Neural cell (in vitro differentiated cells): ENCODE results near the gene SYNRG.

Experiments
- CTCF ChIP-seq: fragments of 450-650 bp; IDR thresholded peaks from 2 replicates; pipeline ENCODE4 v1.5.1; 2014; ENCODE audit warnings: antibody characterized with exemption, mild to moderate bottlenecking, moderate library complexity; ENCODE audit not compliant: poor library complexity, severe bottlenecking
- EP300 ChIP-seq: fragments of 450-650 bp; conservative IDR thresholded peaks from 2 replicates; pipeline ENCODE4 v1.6.1; 2014; ENCODE audit warnings: antibody characterized with exemption, mild to moderate bottlenecking, moderate library complexity; ENCODE audit not compliant: poor library complexity, severe bottlenecking
- EZH2 ChIP-seq: fragments of 200-600, 300-800 bp; shearing (Covaris generic), sonication (generic); IDR thresholded peaks from 2 replicates; pipeline ENCODE4 v1.6.1; 2014; ENCODE audit warnings: antibody characterized with exemption, low read length, borderline replicate concordance, mild to moderate bottlenecking; ENCODE audit not compliant: insufficient read depth, poor library complexity, severe bottlenecking
- MXI1 ChIP-seq: fragments of 450-650 bp; conservative IDR thresholded peaks from 2 replicates; pipeline ENCODE4 v1.6.1; 2014; ENCODE audit warnings: antibody characterized with exemption, mild to moderate bottlenecking; ENCODE audit not compliant: poor library complexity, severe bottlenecking
- POLR2AphosphoS5 ChIP-seq: IDR thresholded peaks from 2 replicates; pipeline ENCODE4 v1.6.1; 2012
- RAD21 ChIP-seq: fragments of 450-650 bp; conservative IDR thresholded peaks from 2 replicates; pipeline ENCODE4 v1.6.1; 2014; ENCODE audit warnings: antibody characterized with exemption, mild to moderate bottlenecking, moderate library complexity
- REST ChIP-seq: IDR thresholded peaks from 2 replicates; pipeline ENCODE4 v1.6.1; 2012; ENCODE audit warnings: borderline replicate concordance
- SMC3 ChIP-seq: fragments of 450-650 bp; conservative IDR thresholded peaks from 2 replicates; pipeline ENCODE4 v1.6.1; 2014; ENCODE audit warnings: antibody characterized with exemption, mild to moderate bottlenecking, moderate library complexity; ENCODE audit not compliant: poor library complexity
- TAF1 ChIP-seq: IDR thresholded peaks from 2 replicates; pipeline ENCODE4 v1.6.1; 2012; ENCODE audit warnings: low read depth

GRCh38 chr17:37500378-37500777, 108.8 kb downstream of the SYNRG start:
- TF ChIP-seq EP300 = no peak
- no peak for TF ChIP-seq CTCF
- no peak for TF ChIP-seq POLR2AphosphoS5
- no peak for TF ChIP-seq REST
- no peak for TF ChIP-seq EZH2
- TF ChIP-seq TAF1 = no peak
- TF ChIP-seq MXI1 = no peak
- TF ChIP-seq RAD21 = no peak
- TF ChIP-seq SMC3 = no peak
